ENCODE measurements around the gene ZNF732.
"Not testable (repeated sequence)": the region's sequence is repeated elsewhere in the genome, so short reads cannot be mapped to it uniquely, and the experiment has no call there.

Gene ZNF732

GRCh38 chr4:304969-305680 lies at the start of gene ZNF732:
ZNF732 (minus strand) TSS chr4:305474; CDS start chr4:305310, 164 bp downstream.
- DNase-seq (ENCODE audit: low spot score): no peak

- DNase-seq (ENCODE audit: low spot score): no peak
Measured at GRCh38 chr4:340011-340410, 34.7 kb upstream of the ZNF732 start.

- DNase-seq (ENCODE audit: low spot score): no peak
Measured at GRCh38 chr4:338759-339097, 33.5 kb upstream of the ZNF732 start.

- DNase-seq (ENCODE audit: low spot score): peak; percentile 8
Measured at GRCh38 chr4:337932-338758, 32.9 kb upstream of the ZNF732 start.

- DNase-seq (ENCODE audit: low spot score): peak; percentile 71
Measured at GRCh38 chr4:337143-337931, 32.1 kb upstream of the ZNF732 start, which contains the start of gene ZNF141. ZNF141 (plus strand) TSS chr4:337814; CDS start chr4:337984, 170 bp downstream.

- no peak for DNase-seq (ENCODE audit: low spot score)
Measured at GRCh38 chr4:336893-337142, 31.5 kb upstream of the ZNF732 start.

GRCh38 chr4:336099-336892 lies 31.0 kb upstream of the ZNF732 start:
- DNase-seq (ENCODE audit: low spot score): no peak

GRCh38 chr4:335515-335914 lies 30.2 kb upstream of the ZNF732 start:
- DNase-seq (ENCODE audit: low spot score): no peak

- no peak for DNase-seq (ENCODE audit: low spot score)
Measured at GRCh38 chr4:328729-329128, 23.5 kb upstream of the ZNF732 start.

GRCh38 chr4:314296-314903 lies 9.1 kb upstream of the ZNF732 start:
- no peak for DNase-seq (ENCODE audit: low spot score)

- DNase-seq (ENCODE audit: low spot score): no peak
Measured at GRCh38 chr4:309807-310206, 4.5 kb upstream of the ZNF732 start.

- DNase-seq (ENCODE audit: low spot score): no peak
Measured at GRCh38 chr4:306551-306961, 1.3 kb upstream of the ZNF732 start.

- DNase-seq (ENCODE audit: low spot score): not testable (repeated sequence)
Measured at GRCh38 chr4:304516-304915, 758 bp downstream of the ZNF732 start.

GRCh38 chr4:302381-302780 lies 2.9 kb downstream of the ZNF732 start:
- DNase-seq (ENCODE audit: low spot score): no peak

GRCh38 chr4:294732-295131 lies 10.5 kb downstream of the ZNF732 start:
- no peak for DNase-seq (ENCODE audit: low spot score)

- DNase-seq (ENCODE audit: low spot score): no peak
Measured at GRCh38 chr4:288891-289290, 16.4 kb downstream of the ZNF732 start.

- no peak for DNase-seq (ENCODE audit: low spot score)
Measured at GRCh38 chr4:273309-274017, 31.8 kb downstream of the ZNF732 start.

GRCh38 chr4:271492-272103 lies 33.7 kb downstream of the ZNF732 start:
- DNase-seq (ENCODE audit: low spot score): no peak

- DNase-seq (ENCODE audit: low spot score): not testable (repeated sequence)
Measured at GRCh38 chr4:259240-259639, 46.0 kb downstream of the ZNF732 start.

GRCh38 chr4:256492-256891 lies 48.8 kb downstream of the ZNF732 start:
- DNase-seq (ENCODE audit: low spot score): no peak

Data from hematopoietic multipotent progenitor cell treated with erythropoietin and hydrocortisone succinate and interleukin-3 and kit ligand, for 15 days (in vitro differentiated cells).